HepG2 (cell line): ENCODE results near the gene NBPF1. TPM values are rescaled to one million over a fixed set of nuclear protein-coding genes. Genes with fewer than 3 reads are reported as not detected.

Experiments
- CENPX ChIP-seq: sonication (generic); formaldehyde crosslinking; IDR thresholded peaks from 2 replicates; pipeline ENCODE4 v1.9.0; 2021; ENCODE audit warnings: mild to moderate bottlenecking, missing genetic modification reagents, moderate library complexity
- GPBP1L1 ChIP-seq: sonication (generic); formaldehyde crosslinking; IDR thresholded peaks from 2 replicates; pipeline ENCODE4 v1.5.0; 2020; ENCODE audit warnings: mild to moderate bottlenecking, missing genetic modification reagents
- GTF3A ChIP-seq: sonication (generic); formaldehyde crosslinking; conservative IDR thresholded peaks from 2 replicates; pipeline ENCODE4 v1.4.0; 2020; ENCODE audit warnings: mild to moderate bottlenecking, missing genetic modification reagents
- KDM2A ChIP-seq: sonication (generic); formaldehyde crosslinking; IDR thresholded peaks from 2 replicates; pipeline ENCODE4 v1.4.0; 2020; ENCODE audit warnings: low read depth, missing genetic modification reagents, borderline replicate concordance
- MAFK ChIP-seq, 2 experiments: IDR thresholded peaks in 1 of 2; conservative IDR thresholded peaks in 1 of 2; 2 replicates each; pipeline ENCODE4 v1.6.1; 2011; ENCODE audit warnings: improper control_type of control experiment in 2 of 2, low read length in 2 of 2
- MTA3 ChIP-seq: sonication (generic); formaldehyde crosslinking; IDR thresholded peaks from 2 replicates; pipeline ENCODE4 v1.4.0; 2020; ENCODE audit warnings: missing genetic modification reagents
- NR2F1 ChIP-seq, 2 experiments: fragments of 450-650 bp in 1 of 2; formaldehyde crosslinking in 1 of 2; IDR thresholded peaks; 2 replicates each; pipeline versions ENCODE4 v1.5.0 to v1.6.1; 2016 to 2020; ENCODE audit warnings: mild to moderate bottlenecking in 1 of 2, missing compliant biosample characterization in 1 of 2, missing genetic modification reagents in 1 of 2, moderate library complexity in 1 of 2
- POLR2AphosphoS5 ChIP-seq: IDR thresholded peaks from 2 replicates; pipeline ENCODE4 v1.6.1; 2012; ENCODE audit warnings: low read depth, low read length
- RELA ChIP-seq: sonication (generic); formaldehyde crosslinking; IDR thresholded peaks from 2 replicates; pipeline ENCODE4 v1.4.0; 2020; ENCODE audit warnings: missing genetic modification reagents
- REST ChIP-seq, 2 experiments: IDR thresholded peaks; 2 replicates each; pipeline ENCODE4 v1.6.1; 2011 to 2012; ENCODE audit warnings: low read length in 2 of 2, borderline replicate concordance in 1 of 2, low read depth in 1 of 2, mild to moderate bottlenecking in 1 of 2, moderate library complexity in 1 of 2
- SP1 ChIP-seq, 2 experiments: fragments of 450-650 bp in 1 of 2; sonication (generic) in 1 of 2; formaldehyde crosslinking in 1 of 2; IDR thresholded peaks; 2 replicates each; pipeline versions ENCODE4 v1.4.0 to v1.6.1; 2016 to 2020; ENCODE audit warnings: missing genetic modification reagents in 1 of 2
- THAP8 ChIP-seq: sonication (generic); formaldehyde crosslinking; IDR thresholded peaks from 2 replicates; pipeline ENCODE4 v1.5.1; 2020; ENCODE audit warnings: missing genetic modification reagents, mild to moderate bottlenecking, borderline replicate concordance
- ZNF138 ChIP-seq: sonication (generic); formaldehyde crosslinking; IDR thresholded peaks from 2 replicates; pipeline ENCODE4 v1.5.0; 2020; ENCODE audit warnings: mild to moderate bottlenecking, low read depth, missing genetic modification reagents
- ZNF24 ChIP-seq: fragments of 450-650 bp; IDR thresholded peaks from 2 replicates; pipeline ENCODE4 v1.6.1; 2017; ENCODE audit warnings: antibody characterized with exemption, mild to moderate bottlenecking
- ZNF280D ChIP-seq: sonication (generic); formaldehyde crosslinking; IDR thresholded peaks from 2 replicates; pipeline ENCODE4 v1.5.1; 2020; ENCODE audit warnings: mild to moderate bottlenecking, missing genetic modification reagents
- ZNF569 ChIP-seq: sonication (generic); formaldehyde crosslinking; IDR thresholded peaks from 2 replicates; pipeline ENCODE4 v1.5.0; 2020; ENCODE audit warnings: mild to moderate bottlenecking, missing genetic modification reagents, moderate library complexity, borderline replicate concordance
- ZNF773 ChIP-seq: sonication (generic); formaldehyde crosslinking; IDR thresholded peaks from 2 replicates; pipeline ENCODE4 v1.4.0; 2020; ENCODE audit warnings: missing genetic modification reagents, borderline replicate concordance
- ZSCAN20 ChIP-seq: sonication (generic); formaldehyde crosslinking; IDR thresholded peaks from 2 replicates; pipeline ENCODE4 v1.4.0; 2020; ENCODE audit warnings: missing genetic modification reagents, mild to moderate bottlenecking, borderline replicate concordance
- polyA plus RNA-seq, 8 experiments: library from polyadenylated mRNA; depleted of rRNA in 3 of 8; stranded (reverse) in 7 of 8; unstranded in 1 of 8; fragments of >200 nt; fragmentation: Illumina TruSeq in 4 of 8; extraction: Trizol in 4 of 8; gene quantifications; 2 replicates each; pipeline versions ENCODE4 v1.2.1 to v1.2.3, GENCODE V29; 2011 to 2016; ENCODE audit warnings: low read depth in 4 of 8, missing spikeins in 1 of 8, mixed read lengths in 1 of 8; ENCODE audit not compliant: insufficient read depth in 1 of 8
- total RNA-seq, 5 experiments: library from RNA; depleted of rRNA; stranded (reverse); fragments of >200 nt; fragmentation: Illumina TruSeq; extraction: Trizol; gene quantifications; 2 replicates each; pipeline ENCODE4 v1.2.3, GENCODE V29; 2016; ENCODE audit warnings: low read depth in 1 of 5

Gene NBPF1
- total and polyA plus RNA-seq, 2 of the 13 experiments (the other 11 are each of a cell fraction or from before 2014, with no cell fraction given): 30.3 to 35.6 TPM

- TF ChIP-seq MAFK (conservative IDR thresholded peaks at IDR 0.05 in 1 of 2, IDR thresholded peaks at IDR 0.05 in 1 of 2; ENCODE audit: low read length in 2 of 2): no peak
- no peak for TF ChIP-seq ZNF569 (CRISPR knock-in tag)
- 0 out of 4 replicates have a peak, but pooled peaks of 1 of the 2 experiments have one; percentile 4 for TF ChIP-seq NR2F1 (CRISPR knock-in tag; IDR thresholded peaks at IDR 0.05)
- TF ChIP-seq GTF3A (CRISPR knock-in tag): 0 out of 2 replicates have a peak, but pooled peaks have one; percentile 34
- 0 out of 2 replicates have a peak, but pooled peaks have one; percentile 8 for TF ChIP-seq ZNF280D
- TF ChIP-seq ZNF773 (CRISPR knock-in tag): no peak
- TF ChIP-seq THAP8 (CRISPR knock-in tag): no peak
- no peak for TF ChIP-seq GPBP1L1 (CRISPR knock-in tag)
- no peak for TF ChIP-seq RELA (CRISPR knock-in tag)
- peak; percentile 36; the same call in 1 of the 2 replicates for TF ChIP-seq ZNF24
- TF ChIP-seq POLR2AphosphoS5: no peak
- TF ChIP-seq ZNF138 (CRISPR knock-in tag): no peak
- TF ChIP-seq CENPX (CRISPR knock-in tag): no peak
- TF ChIP-seq REST (IDR thresholded peaks at IDR 0.05; ENCODE audit: borderline replicate concordance in 1 of 2, low read depth in 1 of 2, low read length in 2 of 2): no peak
- 0 out of 2 replicates have a peak, but pooled peaks have one; percentile 26 for TF ChIP-seq KDM2A
- no peak for TF ChIP-seq SP1 (IDR thresholded peaks at IDR 0.05)
- no peak for TF ChIP-seq SP1 (CRISPR knock-in tag; IDR thresholded peaks at IDR 0.05)
- TF ChIP-seq MTA3 (CRISPR knock-in tag): no peak
- no peak for TF ChIP-seq ZSCAN20 (CRISPR knock-in tag)
These were observed 2.2 kb upstream of the NBPF1 start (continued) for GRCh38 chr1:16615253-16616252.
